GM10248 (cell line): ENCODE measurements around the gene LYRM2.

Source experiments
- CTCF ChIA-PET: fragments of 300-600 bp; sonication (Branson Sonifier 250); formaldehyde crosslinking; extraction: SDS; loops from one replicate; lab custom pipeline; 2021; ENCODE audit warnings: antibody characterized with exemption; lab: Yijun Ruan, JAX
- POLR2A ChIA-PET: fragments of 350-650 bp; sonication (Branson Sonifier 250); formaldehyde crosslinking; extraction: SDS; loops from one replicate; lab custom pipeline; 2020; ENCODE audit warnings: antibody characterized with exemption; lab: Yijun Ruan, JAX
- DNase-seq: peaks from one replicate; pipeline ENCODE4 v3.0.0; 2012; ENCODE audit errors: extremely low spot score
- CTCF ChIP-seq: IDR thresholded peaks from 2 replicates; pipeline ENCODE4 v1.5.1; 2012; ENCODE audit warnings: mild to moderate bottlenecking, low read depth; ENCODE audit errors: extremely low read depth, missing control alignments, control extremely low read depth

The LYRM2 gene

GRCh38 chr6:89667872-89668556, 29.5 kb upstream of the LYRM2 start:
- no peak for DNase-seq
- ChIA-PET CTCF (interaction anchor here (1.4 kb wide), 1 partner anchor 14 kb away, joined by 3 read pairs; no protein-coding TSS in a partner anchor), POLR2A (no interaction called here)
- no peak for TF ChIP-seq CTCF

- ChIA-PET POLR2A (no interaction called here), CTCF (interaction anchor here (0.9 to 2.1 kb wide), 3 partner anchors 10 to 45 kb away, joined by 3 to 7 read pairs (median 3); no protein-coding TSS in a partner anchor)
- DNase-seq, result no peak
- TF ChIP-seq CTCF, result no peak
These were observed 24.2 kb upstream of the LYRM2 start for GRCh38 chr6:89662659-89663223.

GRCh38 chr6:89661559-89661958, 23.0 kb upstream of the LYRM2 start:
- no peak for TF ChIP-seq CTCF
- CTCF ChIA-PET, result interaction anchor here (1.0 to 2.1 kb wide), 5 partner anchors 8 to 24 kb away, joined by 3 to 7 read pairs (median 4); no protein-coding TSS in a partner anchor
- no peak for DNase-seq
- POLR2A ChIA-PET, result no interaction called here

GRCh38 chr6:89660981-89661380, 22.4 kb upstream of the LYRM2 start:
- POLR2A ChIA-PET, result no interaction called here
- no peak for DNase-seq
- CTCF ChIA-PET, result interaction anchor here (1.0 to 2.1 kb wide), 5 partner anchors 8 to 24 kb away, joined by 3 to 7 read pairs (median 4); no protein-coding TSS in a partner anchor
- TF ChIP-seq CTCF, result no peak

- CTCF ChIA-PET, result no interaction called here
- POLR2A ChIA-PET, result no interaction called here
- DNase-seq, result no peak
- TF ChIP-seq CTCF, result no peak
These were observed 19.1 kb upstream of the LYRM2 start for GRCh38 chr6:89657445-89658158.

GRCh38 chr6:89655122-89655521, 16.6 kb upstream of the LYRM2 start:
- TF ChIP-seq CTCF, result no peak
- ChIA-PET CTCF (no interaction called here), POLR2A (no interaction called here)
- no peak for DNase-seq
